Activated CD4-positive, alpha-beta T cell treated with anti-CD3 and anti-CD28 coated beads for 48 hours (primary cell): Measurements from ENCODE around the gene SRP9.

ENCODE experiments used
- DNase-seq: peaks from one replicate; pipeline ENCODE4 v3.0.0-alpha.2; 2020

Gene SRP9

GRCh38 chr1:225777583-225778336, at the start of gene SRP9:
SRP9 (plus strand) TSS chr1:225777826; CDS start chr1:225777941, 115 bp downstream.
- peak; percentile 99 for DNase-seq

- DNase-seq, result no peak
These were observed 46.1 kb upstream of the SRP9 start for GRCh38 chr1:225731491-225731890.

GRCh38 chr1:225733254-225733653, 44.4 kb upstream of the SRP9 start:
- no peak for DNase-seq

- no peak for DNase-seq
These were observed 42.1 kb upstream of the SRP9 start for GRCh38 chr1:225735252-225736149.

- DNase-seq, result no peak
These were observed 41.1 kb upstream of the SRP9 start for GRCh38 chr1:225736437-225737098.

- DNase-seq, result no peak
These were observed 40.5 kb upstream of the SRP9 start for GRCh38 chr1:225737161-225737560.

GRCh38 chr1:225737866-225738265, 39.8 kb upstream of the SRP9 start:
- DNase-seq, result no peak

- no peak for DNase-seq
These were observed 38.9 kb upstream of the SRP9 start for GRCh38 chr1:225738763-225739162.

- DNase-seq, result no peak
These were observed 38.0 kb upstream of the SRP9 start for GRCh38 chr1:225739542-225740107.

- no peak for DNase-seq
These were observed 32.9 kb upstream of the SRP9 start for GRCh38 chr1:225744745-225745144.

GRCh38 chr1:225745273-225745672, 32.4 kb upstream of the SRP9 start:
- no peak for DNase-seq

- DNase-seq, result no peak
These were observed 31.1 kb upstream of the SRP9 start for GRCh38 chr1:225746361-225747179.

- no peak for DNase-seq
These were observed 30.1 kb upstream of the SRP9 start for GRCh38 chr1:225747566-225747965.

- DNase-seq, result no peak
These were observed 29.1 kb upstream of the SRP9 start for GRCh38 chr1:225748529-225748928.

GRCh38 chr1:225749706-225750105, 27.9 kb upstream of the SRP9 start:
- DNase-seq, result no peak

GRCh38 chr1:225750420-225750819, 27.2 kb upstream of the SRP9 start:
- DNase-seq, result no peak

- DNase-seq, result no peak
These were observed 26.5 kb upstream of the SRP9 start for GRCh38 chr1:225750875-225751824.

GRCh38 chr1:225752245-225752644, 25.4 kb upstream of the SRP9 start:
- DNase-seq, result no peak

GRCh38 chr1:225754940-225755641, 22.5 kb upstream of the SRP9 start:
- no peak for DNase-seq

- no peak for DNase-seq
These were observed 21.8 kb upstream of the SRP9 start for GRCh38 chr1:225755671-225756319.
